GM19328 (cell line): Measurements from ENCODE around the gene ZNF143.
"Not testable (repeated sequence)": the region's sequence is repeated elsewhere in the genome, so short reads cannot be mapped to it uniquely, and the experiment has no call there.

ENCODE experiments used
- ATAC-seq: cut with Tn5 transposase; IDR thresholded peaks from one replicate; pipeline ENCODE4 v1.9.1; 2021; ENCODE audit warnings: mild to moderate bottlenecking, moderate library complexity; ENCODE audit not compliant: unreplicated experiment

The ZNF143 gene

DNA sequence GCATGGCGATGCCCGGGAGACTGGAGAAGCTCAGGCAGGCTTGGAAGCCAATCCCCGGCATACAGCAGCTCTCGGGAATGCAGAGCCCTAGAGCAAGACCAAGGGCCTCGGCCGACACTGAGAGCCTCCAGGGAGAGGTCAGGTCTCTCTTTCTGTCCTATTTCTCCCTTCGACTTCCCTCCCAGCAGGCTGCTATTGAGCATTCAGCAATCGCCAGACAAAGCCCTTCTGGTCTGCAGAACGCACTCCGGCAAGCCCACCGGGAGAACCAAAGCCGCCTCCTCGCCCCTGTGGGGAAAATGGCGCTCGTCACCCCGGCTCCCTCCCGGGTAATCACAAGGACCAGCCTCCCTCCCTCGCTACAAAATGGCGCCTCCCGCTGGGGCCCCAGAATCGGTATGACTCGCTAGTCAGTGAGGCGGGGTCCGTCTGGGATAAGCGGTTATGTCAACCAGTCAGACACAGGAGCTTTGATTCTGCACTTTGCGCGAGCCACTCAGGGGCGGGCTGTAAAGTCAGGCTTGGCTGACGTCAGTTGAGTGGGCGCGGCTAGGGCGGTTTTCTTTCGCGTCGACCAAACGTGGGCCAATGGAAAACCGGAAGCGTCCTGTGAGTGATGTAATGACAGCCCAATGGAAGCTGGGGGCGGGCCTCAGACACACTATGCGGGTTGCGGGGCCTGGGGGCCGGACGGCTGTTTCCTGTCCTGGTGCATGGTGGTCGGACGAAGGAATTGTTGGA is at the start of gene ZNF143:
Gene ZNF143, plus strand, starts transcription at position 691 of the 741 bp plus-strand sequence. CDS start 10,297 bp downstream, outside the sequence.
- peak; percentile 85 for ATAC-seq

- ATAC-seq = no peak
Observed at GRCh38 chr11:9428706-9429105, 32.1 kb upstream of the ZNF143 start.

GRCh38 chr11:9438611-9439010 is 22.2 kb upstream of the ZNF143 start:
- ATAC-seq = no peak

- no peak for ATAC-seq
Observed at GRCh38 chr11:9446230-9446629, 14.6 kb upstream of the ZNF143 start.

DNA sequence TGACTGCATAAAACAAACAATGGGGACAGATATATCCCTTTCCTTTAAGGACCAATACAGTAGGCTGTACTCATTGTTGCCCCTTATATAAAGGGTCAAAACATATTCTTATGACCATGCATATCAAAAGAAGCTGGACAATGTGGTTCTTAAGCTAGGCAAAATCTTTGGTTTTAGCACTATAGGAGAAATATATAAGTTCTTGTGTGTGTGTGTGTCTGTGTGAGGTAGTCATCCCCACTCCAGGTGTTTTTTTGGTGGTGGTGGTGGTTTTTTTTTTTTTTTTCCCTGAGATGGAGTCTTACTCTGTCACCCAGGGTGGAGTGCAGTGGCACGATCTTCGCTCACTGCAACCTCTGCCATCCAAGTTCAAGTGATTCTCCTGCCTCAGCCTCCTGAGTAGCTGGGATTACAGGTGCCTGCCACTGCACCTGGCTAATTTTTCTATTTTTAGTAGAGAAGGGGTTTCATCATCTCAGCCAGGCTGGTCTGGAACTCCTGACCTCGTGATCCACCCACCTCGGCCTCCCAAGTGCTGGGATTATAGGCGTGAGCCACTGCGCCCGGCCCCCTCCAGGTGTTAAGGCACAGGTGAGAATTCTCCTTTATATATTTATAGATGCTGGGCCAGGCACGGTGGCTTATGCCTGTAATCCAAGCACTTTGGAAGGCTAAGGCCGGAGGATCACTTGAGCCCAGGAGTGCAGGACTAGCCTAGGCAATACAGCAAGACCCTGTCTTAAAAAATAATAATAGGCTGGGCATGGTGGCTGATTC is 12.0 kb upstream of the ZNF143 start:
- ATAC-seq = no peak

DNA sequence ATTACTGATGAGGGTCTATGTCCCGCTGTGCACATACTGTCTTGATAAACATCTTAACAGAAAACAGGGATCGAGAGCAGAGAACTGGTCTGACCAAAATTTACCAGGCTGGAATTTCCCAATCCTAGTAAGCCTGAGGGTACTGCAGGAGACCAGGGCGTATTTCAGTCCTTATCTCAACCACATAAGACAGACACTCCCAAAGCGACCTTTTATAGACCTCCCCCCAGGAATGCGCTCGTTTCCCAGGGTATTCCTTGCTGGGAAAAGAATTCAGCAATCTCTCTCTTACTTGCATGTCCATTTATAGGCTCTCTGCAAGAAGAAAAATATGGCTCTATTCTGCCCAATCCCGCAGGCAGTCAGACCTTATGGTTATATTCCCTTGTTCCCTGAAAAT is 8.8 kb upstream of the ZNF143 start:
- ATAC-seq = not testable (repeated sequence)

- ATAC-seq = no peak
Observed at GRCh38 chr11:9455722-9456121, 5.1 kb upstream of the ZNF143 start.

- no peak for ATAC-seq
Observed at GRCh38 chr11:9459667-9460321, 1.0 kb upstream of the ZNF143 start.

- ATAC-seq = peak; percentile 42
Observed at GRCh38 chr11:9461063-9461759, 399 bp downstream of the ZNF143 start.

- no peak for ATAC-seq
Observed at GRCh38 chr11:9461760-9462134, 935 bp downstream of the ZNF143 start.

DNA sequence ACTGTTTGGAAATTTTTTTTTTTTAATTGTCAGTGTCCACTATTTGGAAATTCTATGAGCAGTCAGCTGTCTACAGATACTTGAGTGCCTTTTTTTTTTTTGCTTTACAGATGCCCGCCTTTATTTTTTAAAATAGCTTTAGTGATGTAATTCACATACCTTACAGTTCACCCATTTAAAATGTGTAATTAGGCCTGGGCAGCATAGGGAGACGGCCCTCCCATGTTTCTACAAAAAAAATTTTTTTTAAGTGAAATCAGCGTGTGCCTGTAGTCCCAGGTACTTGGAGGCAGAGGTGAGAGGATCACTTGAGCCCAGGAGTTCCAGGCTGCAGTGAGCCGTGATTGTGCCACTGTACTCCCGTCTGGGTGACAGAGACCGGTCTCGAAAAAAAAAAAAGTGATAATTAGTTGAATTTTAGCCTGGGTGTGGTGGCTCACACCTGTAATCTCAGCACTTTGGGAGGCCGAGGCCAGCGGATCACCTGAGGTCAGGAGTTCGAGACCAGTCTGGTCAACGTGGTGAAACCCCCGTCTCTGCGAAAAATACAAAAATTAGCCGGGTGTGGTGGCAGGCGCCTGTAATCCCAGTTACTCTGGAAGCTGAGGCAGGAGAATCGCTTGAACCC is 1.5 kb downstream of the ZNF143 start:
- ATAC-seq = no peak

DNA sequence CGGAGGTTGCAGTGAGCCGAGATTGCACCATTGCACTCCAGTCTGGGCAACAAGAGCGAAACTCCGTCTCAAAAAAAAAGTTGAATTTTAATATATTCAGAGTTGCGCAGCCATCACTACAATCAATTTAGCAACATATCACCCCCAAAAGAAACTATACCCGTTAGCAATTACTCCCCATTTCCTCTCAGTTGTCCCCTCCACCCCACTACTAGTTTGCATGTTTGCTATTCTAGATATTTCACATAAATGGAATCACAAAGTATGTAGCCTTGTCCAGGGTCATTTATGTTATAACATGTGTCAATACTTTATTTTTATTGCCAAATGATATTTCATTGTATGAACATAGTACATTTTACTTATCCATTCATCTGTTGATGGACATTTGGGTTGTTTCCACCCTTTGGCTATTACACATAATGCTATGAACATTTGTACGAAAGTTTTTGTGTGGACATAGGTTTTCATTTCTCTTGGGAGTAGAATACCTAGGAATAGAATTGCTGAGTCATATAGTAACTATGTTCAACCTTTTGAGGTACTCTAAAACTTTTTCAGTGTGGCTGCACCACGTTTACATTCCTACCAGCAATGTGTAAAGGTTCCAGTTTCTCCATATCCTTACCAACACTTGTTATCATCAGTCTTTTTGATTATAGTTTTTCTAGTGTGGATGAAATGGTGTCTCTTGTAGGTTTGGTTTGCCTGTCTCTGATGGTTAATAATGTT is 2.2 kb downstream of the ZNF143 start:
- no peak for ATAC-seq

DNA sequence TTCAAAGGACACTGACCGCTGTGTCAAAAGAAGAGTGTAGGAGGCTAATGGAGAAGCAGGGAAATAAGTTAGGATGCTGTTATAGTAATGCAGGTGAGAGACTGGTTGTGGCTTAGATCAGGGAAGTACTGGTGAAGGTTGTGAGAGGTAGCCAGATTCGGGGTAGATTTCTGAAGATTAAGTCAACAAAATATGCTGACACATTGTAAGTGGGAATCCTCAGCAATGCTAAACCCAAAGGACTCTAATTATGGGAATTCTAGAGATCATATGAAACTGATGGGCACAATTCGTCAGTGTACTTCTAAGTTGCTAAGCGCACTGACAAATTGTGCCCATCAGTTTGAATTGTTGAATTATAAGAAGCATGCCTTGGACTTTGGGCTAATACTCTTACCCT is 10.0 kb downstream of the ZNF143 start:
- ATAC-seq = no peak

DNA sequence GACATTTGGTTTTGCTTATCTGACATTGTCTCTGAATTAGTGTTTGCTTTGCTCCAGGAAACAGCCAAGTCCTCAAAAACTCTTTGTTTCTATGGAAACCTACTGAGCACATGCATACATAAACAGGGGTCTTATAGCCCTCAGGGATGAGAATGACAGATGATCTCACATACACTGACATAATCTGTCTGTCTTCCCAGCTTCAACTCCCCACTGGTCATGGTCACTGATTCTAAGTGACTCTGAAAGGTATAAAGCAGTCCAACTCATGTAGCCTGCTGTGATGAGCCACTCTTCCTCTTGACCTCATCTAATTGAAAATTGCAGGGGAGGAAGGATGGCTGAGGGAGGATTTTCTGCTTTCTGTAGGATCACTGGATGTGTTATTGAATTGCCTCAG is 12.6 kb downstream of the ZNF143 start:
- no peak for ATAC-seq

DNA sequence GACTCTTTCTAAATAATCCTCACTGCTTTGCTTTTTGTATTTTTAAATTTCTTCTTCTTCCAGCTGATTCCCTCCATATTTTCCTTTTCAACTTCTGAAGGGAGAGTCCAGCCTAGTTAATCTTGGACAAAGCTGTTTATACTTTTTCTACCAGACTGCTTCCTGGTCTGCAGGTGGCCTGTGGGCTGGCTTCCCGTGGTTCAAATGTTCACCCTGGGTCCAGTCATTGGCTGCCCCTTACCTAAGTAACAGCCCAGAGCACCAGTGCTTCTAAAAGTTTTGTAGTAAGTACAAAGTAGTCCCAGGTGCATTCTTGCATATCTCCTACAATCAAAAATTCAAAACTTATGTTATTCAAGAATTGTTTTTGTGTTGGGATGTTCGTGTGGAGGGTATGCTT is 19.1 kb downstream of the ZNF143 start:
- ATAC-seq = no peak

- no peak for ATAC-seq
Observed at GRCh38 chr11:9489080-9489765, 28.4 kb downstream of the ZNF143 start.

- ATAC-seq = no peak
Observed at GRCh38 chr11:9490376-9490775, 29.6 kb downstream of the ZNF143 start.

- no peak for ATAC-seq
Observed at GRCh38 chr11:9493492-9493891, 32.7 kb downstream of the ZNF143 start.

DNA sequence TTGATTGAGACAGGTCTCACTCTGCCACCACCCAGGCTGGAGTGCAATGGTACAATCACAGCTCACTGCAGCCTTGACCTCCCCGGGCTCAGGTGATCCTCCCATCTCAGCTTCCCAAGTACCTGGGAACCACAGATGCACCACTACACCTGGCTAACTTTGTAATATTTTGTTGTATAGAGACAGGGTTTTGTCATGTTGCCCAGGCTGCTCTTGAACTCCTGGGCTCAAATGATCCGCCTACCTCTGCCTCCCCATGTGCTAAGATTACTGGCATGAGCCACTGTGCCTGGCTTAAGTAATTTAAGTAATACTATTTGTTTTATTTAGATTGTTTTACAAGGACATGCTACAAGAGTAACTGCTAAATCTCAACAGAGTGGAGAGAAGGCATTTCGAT is 33.5 kb downstream of the ZNF143 start:
- no peak for ATAC-seq
